ENCODE data around the gene YWHAE. TPM values are rescaled to one million over a fixed set of nuclear protein-coding genes. Genes with fewer than 3 reads are reported as not detected.

Gene YWHAE
- total and polyA plus RNA-seq, 4 experiments from 2014 or later, result 54.1 to 143 (median 99.3) TPM

- intact Hi-C loops (cut with micrococcal nuclease), result loop anchor here (5.0 kb wide), 1 partner anchor 280 kb away; the partner anchor contains the start of genes RILP and SCARF1
- ChIA-PET CTCF (ENCODE audit: partially characterized antibody) (interaction anchor here (1.9 to 8.4 kb wide), 3 partner anchors 10 to 263 kb away, joined by 6 to 211 read pairs (median 22); partner anchors contain the start of gene INPP5K), POLR2A (ENCODE audit: partially characterized antibody) (interaction anchor here (6.7 kb wide), 1 partner anchor 147 kb away, joined by 136 read pairs; the partner anchor contains the start of gene INPP5K)
- no peak for DNase-seq
- H3K9me3 Mint-ChIP-seq, result no peaks in the 10 kb centered on the region
- Histone ChIP-seq H3K9me3 (ENCODE audit: control insufficient read depth in 1 of 2, low read length in 2 of 2) (no peaks in the 10 kb centered on the region), H3K4me1 (ENCODE audit: insufficient read depth, low read length) (peaks cover 69% of the 10 kb centered on the region), H3K27me3 (ENCODE audit: insufficient read depth, low read length) (no peaks in the 10 kb centered on the region), H3K36me3 (ENCODE audit: insufficient read depth, low read length) (peaks cover 24% of the 10 kb centered on the region), H3K4me3 (ENCODE audit: low read length in 2 of 2) (no peak overlapping the region), H3K27ac (ENCODE audit: low read depth, low read length) (no peak overlapping the region)
- peaks cover 11 to 30% of the 10 kb centered on the region in 2 donors for H3K36me3 Mint-ChIP-seq
- peak overlapping the region in 6 of 7 donors; percentile 9 to 85 (median 62) for H3K27ac Mint-ChIP-seq
- peak overlapping the region in 3 of 8 donors; percentile 27 to 61 (median 40) for H3K4me3 Mint-ChIP-seq
- H3K4me1 Mint-ChIP-seq, result peaks cover 33 to 72% (median 51%) of the 10 kb centered on the region in 4 donors
- no peaks in the 10 kb centered on the region for H3K27me3 Mint-ChIP-seq
Measured at GRCh38 chr17:1367351-1367745, 32.7 kb downstream of the YWHAE start.

- Mint-ChIP-seq H3K4me1 (peaks cover 36 to 76% (median 50%) of the 10 kb centered on the region in 4 donors), H3K9me3 (no peaks in the 10 kb centered on the region), H3K27me3 (no peaks in the 10 kb centered on the region), H3K36me3 (peaks cover 11 to 30% of the 10 kb centered on the region in 2 donors), H3K27ac (peak overlapping the region; percentile 29 to 67 (median 36)), H3K4me3 (no peak overlapping the region)
- no peaks in the 10 kb centered on the region for H3K27me3 ChIP-seq (ENCODE audit: insufficient read depth, low read length)
- H3K27ac ChIP-seq (ENCODE audit: low read depth, low read length), result no peak overlapping the region
- H3K9me3 ChIP-seq (ENCODE audit: control insufficient read depth in 1 of 2, low read length in 2 of 2), result no peaks in the 10 kb centered on the region
- no peak for DNase-seq
- no peak overlapping the region for H3K4me3 ChIP-seq (ENCODE audit: low read length in 2 of 2)
- POLR2A ChIA-PET (ENCODE audit: partially characterized antibody), result interaction anchor here (1.0 to 6.7 kb wide), 7 partner anchors 12 to 148 kb away, joined by 3 to 136 read pairs (median 5); partner anchors contain the start of genes CRK, INPP5K, MYO1C and YWHAE
- H3K4me1 ChIP-seq (ENCODE audit: insufficient read depth, low read length), result peaks cover 74% of the 10 kb centered on the region
- intact Hi-C loops (cut with micrococcal nuclease), result loop anchor here (5.0 kb wide), 1 partner anchor 281 kb away; the partner anchor contains the start of genes RILP and SCARF1
- H3K36me3 ChIP-seq (ENCODE audit: insufficient read depth, low read length), result peaks cover 24% of the 10 kb centered on the region
- CTCF ChIA-PET (ENCODE audit: partially characterized antibody), result interaction anchor here (1.2 to 8.4 kb wide), 21 partner anchors 11 to 264 kb away, joined by 3 to 211 read pairs (median 8); partner anchors contain the start of genes INPP5K, SLC43A2 and YWHAE
Measured at GRCh38 chr17:1366234-1366633, 33.8 kb downstream of the YWHAE start.

- intact Hi-C loops (cut with micrococcal nuclease), result loop anchor here (1.0 to 5.0 kb wide), 5 partner anchors 35 to 282 kb away; partner anchors contain the start of genes CRK, RILP, SCARF1 and SLC43A2
- DNase-seq, result peak; percentile 74 to 80 (median 78)
- Histone ChIP-seq H3K27me3 (ENCODE audit: insufficient read depth, low read length) (no peaks in the 10 kb centered on the region), H3K9me3 (ENCODE audit: control insufficient read depth in 1 of 2, low read length in 2 of 2) (no peaks in the 10 kb centered on the region), H3K4me1 (ENCODE audit: insufficient read depth, low read length) (peaks cover 77% of the 10 kb centered on the region), H3K36me3 (ENCODE audit: insufficient read depth, low read length) (peaks cover 24% of the 10 kb centered on the region), H3K27ac (ENCODE audit: low read depth, low read length) (peak overlapping the region; percentile 23), H3K4me3 (ENCODE audit: low read length in 2 of 2) (no peak overlapping the region)
- H3K36me3 Mint-ChIP-seq, result peaks cover 15 to 33% of the 10 kb centered on the region in 2 donors
- no peaks in the 10 kb centered on the region for H3K27me3 Mint-ChIP-seq
- H3K27ac Mint-ChIP-seq, result peak overlapping the region; percentile 57 to 89 (median 76)
- no peaks in the 10 kb centered on the region for H3K9me3 Mint-ChIP-seq
- POLR2A ChIA-PET (ENCODE audit: partially characterized antibody), result interaction anchor here (0.6 to 6.7 kb wide), 16 partner anchors 12 to 197 kb away, joined by 3 to 136 read pairs (median 4); partner anchors contain the start of genes CRK, INPP5K, MYO1C and PITPNA
- CTCF ChIA-PET (ENCODE audit: partially characterized antibody), result interaction anchor here (0.5 to 8.4 kb wide), 46 partner anchors 9 to 264 kb away, joined by 3 to 211 read pairs (median 4); partner anchors contain the start of genes CRK, INPP5K, SLC43A2 and TRARG1
- H3K4me3 Mint-ChIP-seq, result peak overlapping the region in 3 of 8 donors; percentile 21 to 31 (median 26)
- peaks cover 40 to 79% (median 53%) of the 10 kb centered on the region in 4 donors for H3K4me1 Mint-ChIP-seq
Measured at GRCh38 chr17:1365445-1366039, 34.5 kb downstream of the YWHAE start.

GRCh38 chr17:1362964-1363363 is 37.1 kb downstream of the YWHAE start:
- intact Hi-C loops (cut with micrococcal nuclease), result no loop called here
- H3K9me3 Mint-ChIP-seq, result no peaks in the 10 kb centered on the region

GRCh38 chr17:1362065-1362848 is 37.8 kb downstream of the YWHAE start:
- peak overlapping the region in 7 of 8 donors; percentile 34 to 82 (median 68) for H3K4me3 Mint-ChIP-seq
- intact Hi-C loops (cut with micrococcal nuclease), result no loop called here

More at GRCh38 chr17:1362964-1363363, 37.1 kb downstream of the YWHAE start:
- Histone ChIP-seq H3K27me3 (ENCODE audit: insufficient read depth, low read length) (no peaks in the 10 kb centered on the region), H3K27ac (ENCODE audit: low read depth, low read length) (peak overlapping the region; percentile 40), H3K9me3 (ENCODE audit: control insufficient read depth in 1 of 2, low read length in 2 of 2) (no peaks in the 10 kb centered on the region), H3K4me1 (ENCODE audit: insufficient read depth, low read length) (peaks cover 68% of the 10 kb centered on the region), H3K4me3 (ENCODE audit: low read length in 2 of 2) (no peak overlapping the region), H3K36me3 (ENCODE audit: insufficient read depth, low read length) (peaks cover 28% of the 10 kb centered on the region)
- DNase-seq, result no peak
- peak overlapping the region; percentile 53 to 89 (median 84) for H3K27ac Mint-ChIP-seq
- H3K4me1 Mint-ChIP-seq, result peaks cover 36 to 75% (median 53%) of the 10 kb centered on the region in 4 donors
- no peaks in the 10 kb centered on the region for H3K27me3 Mint-ChIP-seq
- peaks cover 21 to 38% of the 10 kb centered on the region in 2 donors for H3K36me3 Mint-ChIP-seq
- peak overlapping the region in 6 of 8 donors; percentile 43 to 82 (median 68) for H3K4me3 Mint-ChIP-seq
- CTCF ChIA-PET (ENCODE audit: partially characterized antibody), result interaction anchor here (1.2 to 8.4 kb wide), 12 partner anchors 9 to 286 kb away, joined by 3 to 211 read pairs (median 7); partner anchors contain the start of genes INPP5K and RILP
- POLR2A ChIA-PET (ENCODE audit: partially characterized antibody), result interaction anchor here (0.7 to 6.7 kb wide), 6 partner anchors 11 to 151 kb away, joined by 3 to 136 read pairs (median 4); partner anchors contain the start of genes INPP5K and YWHAE

GRCh38 chr17:1360975-1361374 is 39.0 kb downstream of the YWHAE start:
- CTCF ChIA-PET (ENCODE audit: partially characterized antibody), result interaction anchor here (1.3 to 8.4 kb wide), 9 partner anchors 9 to 152 kb away, joined by 4 to 211 read pairs (median 5); partner anchors contain the start of gene INPP5K
- no peaks in the 10 kb centered on the region for H3K9me3 Mint-ChIP-seq
- H3K4me3 Mint-ChIP-seq, result peak overlapping the region in 7 of 8 donors; percentile 36 to 84 (median 63)
- Histone ChIP-seq H3K4me3 (ENCODE audit: low read length in 2 of 2) (no peak overlapping the region), H3K36me3 (ENCODE audit: insufficient read depth, low read length) (peaks cover 34% of the 10 kb centered on the region), H3K4me1 (ENCODE audit: insufficient read depth, low read length) (peaks cover 50% of the 10 kb centered on the region), H3K27ac (ENCODE audit: low read depth, low read length) (peak overlapping the region; percentile 51), H3K9me3 (ENCODE audit: control insufficient read depth in 1 of 2, low read length in 2 of 2) (no peaks in the 10 kb centered on the region), H3K27me3 (ENCODE audit: insufficient read depth, low read length) (no peaks in the 10 kb centered on the region)
- peak; percentile 20 to 57 (median 24) for DNase-seq
- no peaks in the 10 kb centered on the region for H3K27me3 Mint-ChIP-seq
- POLR2A ChIA-PET (ENCODE audit: partially characterized antibody), result interaction anchor here (0.6 to 6.7 kb wide), 5 partner anchors 39 to 269 kb away, joined by 3 to 136 read pairs (median 4); partner anchors contain the start of genes INPP5K and YWHAE
- H3K27ac Mint-ChIP-seq, result peak overlapping the region; percentile 53 to 94 (median 92)
- H3K36me3 Mint-ChIP-seq, result peaks cover 24 to 45% of the 10 kb centered on the region in 2 donors
- intact Hi-C loops (cut with micrococcal nuclease), result no loop called here
- H3K4me1 Mint-ChIP-seq, result peaks cover 30 to 60% (median 46%) of the 10 kb centered on the region in 4 donors

More at GRCh38 chr17:1362065-1362848, 37.8 kb downstream of the YWHAE start:
- Mint-ChIP-seq H3K9me3 (no peaks in the 10 kb centered on the region), H3K27me3 (no peaks in the 10 kb centered on the region), H3K27ac (peak overlapping the region; percentile 53 to 89 (median 82)), H3K36me3 (peaks cover 24 to 40% of the 10 kb centered on the region in 2 donors), H3K4me1 (peaks cover 33 to 68% (median 48%) of the 10 kb centered on the region in 4 donors)
- Histone ChIP-seq H3K27me3 (ENCODE audit: insufficient read depth, low read length) (no peaks in the 10 kb centered on the region), H3K36me3 (ENCODE audit: insufficient read depth, low read length) (peaks cover 34% of the 10 kb centered on the region), H3K4me1 (ENCODE audit: insufficient read depth, low read length) (peaks cover 62% of the 10 kb centered on the region), H3K4me3 (ENCODE audit: low read length in 2 of 2) (peak overlapping the region in 1 of 2 donors; percentile 7), H3K27ac (ENCODE audit: low read depth, low read length) (peak overlapping the region; percentile 40), H3K9me3 (ENCODE audit: control insufficient read depth in 1 of 2, low read length in 2 of 2) (no peaks in the 10 kb centered on the region)
- peak; percentile 29 to 60 (median 36) for DNase-seq
- ChIA-PET POLR2A (ENCODE audit: partially characterized antibody) (interaction anchor here (0.7 to 6.7 kb wide), 9 partner anchors 10 to 152 kb away, joined by 3 to 136 read pairs (median 4); partner anchors contain the start of genes INPP5K and YWHAE), CTCF (ENCODE audit: partially characterized antibody) (interaction anchor here (1.0 to 8.4 kb wide), 21 partner anchors 9 to 287 kb away, joined by 3 to 211 read pairs (median 5); partner anchors contain the start of genes INPP5K and RILP)

All from CD4-positive, alpha-beta memory T cell (primary cell).